Keratinocyte (primary cell): ENCODE results near the gene C12orf50. TPM values are rescaled to one million over a fixed set of nuclear protein-coding genes. Genes with fewer than 3 reads are reported as not detected.

Experiments used
- DNase-seq: peaks from one replicate; pipeline ENCODE4 v3.0.0-alpha.2; 2011; ENCODE audit warnings: low read depth, missing footprints, low spot score
- FAIRE-seq: peaks from 2 replicates; lab custom pipeline; 2011; peaks lifted over from hg19 to GRCh38; lab: Jason Lieb, UNC
- H2AFZ ChIP-seq: 2 replicates; pipeline ENCODE4 v1.6.0; 2012; ENCODE audit warnings: low read length, control low read depth, inconsistent platforms; ENCODE audit not compliant: control insufficient read depth
- H3K27ac ChIP-seq: 2 replicates; pipeline ENCODE4 v1.5.1; 2011; ENCODE audit warnings: low read length; ENCODE audit not compliant: control insufficient read depth, insufficient read depth
- H3K27me3 ChIP-seq: 3 replicates; pipeline ENCODE4 v1.6.0; 2011; ENCODE audit warnings: low read length; ENCODE audit not compliant: control insufficient read depth, insufficient read depth; ENCODE audit errors: extremely low read depth
- H3K36me3 ChIP-seq, 2 experiments: 2 replicates in 1 of 2; 3 replicates in 1 of 2; pipeline ENCODE4 v1.5.1; 2011; ENCODE audit warnings: low read length in 2 of 2, mild to moderate bottlenecking in 1 of 2; ENCODE audit not compliant: control insufficient read depth in 2 of 2, insufficient read depth in 2 of 2; ENCODE audit errors: extremely low read depth in 1 of 2
- H3K4me1 ChIP-seq: 3 replicates; pipeline ENCODE4 v1.5.1; 2011; ENCODE audit warnings: low read length; ENCODE audit not compliant: control insufficient read depth, insufficient read depth; ENCODE audit errors: extremely low read depth
- H3K4me2 ChIP-seq: 3 replicates; pipeline ENCODE4 v1.6.0; 2011; ENCODE audit warnings: low read depth, low read length; ENCODE audit not compliant: control insufficient read depth, insufficient read depth; ENCODE audit errors: extremely low read depth
- H3K4me3 ChIP-seq, 3 experiments: fragments of 200-600 bp in 1 of 3; sonication (generic) in 1 of 3; 2 replicates in 2 of 3; 3 replicates in 1 of 3; pipeline ENCODE4 v1.5.1; 2011 to 2016; ENCODE audit warnings: low read length in 3 of 3, mild to moderate bottlenecking in 3 of 3, control low read depth in 2 of 3, inconsistent platforms in 1 of 3, low read depth in 1 of 3, mixed read lengths in 1 of 3, mixed run types in 1 of 3, moderate library complexity in 1 of 3; ENCODE audit not compliant: control insufficient read depth in 2 of 3, insufficient read depth in 2 of 3; ENCODE audit errors: extremely low read depth in 1 of 3
- H3K79me2 ChIP-seq: 2 replicates; pipeline ENCODE4 v1.6.0; 2012; ENCODE audit warnings: low read length; ENCODE audit not compliant: control insufficient read depth, insufficient read depth
- H3K9ac ChIP-seq: 3 replicates; pipeline ENCODE4 v1.6.0; 2011; ENCODE audit warnings: low read length; ENCODE audit not compliant: control insufficient read depth, insufficient read depth; ENCODE audit errors: extremely low read depth
- H3K9me1 ChIP-seq: 3 replicates; pipeline ENCODE4 v1.6.0; 2011; ENCODE audit warnings: low read length; ENCODE audit not compliant: control insufficient read depth, insufficient read depth; ENCODE audit errors: extremely low read depth
- H3K9me3 ChIP-seq: 2 replicates; pipeline ENCODE4 v1.5.1; 2012; ENCODE audit warnings: low read depth, low read length; ENCODE audit not compliant: control insufficient read depth
- H4K20me1 ChIP-seq: 3 replicates; pipeline ENCODE4 v1.6.0; 2011; ENCODE audit warnings: low read length; ENCODE audit not compliant: control insufficient read depth, insufficient read depth; ENCODE audit errors: extremely low read depth
- CTCF ChIP-seq, 3 experiments: IDR thresholded peaks in 1 of 3; conservative IDR thresholded peaks in 1 of 3; optimal IDR thresholded peaks in 1 of 3; 2 replicates in 2 of 3; 3 replicates in 1 of 3; pipeline versions ENCODE3 to v1.5.1; 2011; ENCODE audit warnings: low read length in 3 of 3, mild to moderate bottlenecking in 3 of 3, moderate library complexity in 2 of 3, control low read depth in 1 of 3, inconsistent platforms in 1 of 3; ENCODE audit not compliant: insufficient read depth in 2 of 3; ENCODE audit errors: extremely low read depth in 1 of 3
- EZH2 ChIP-seq: IDR thresholded peaks from one replicate; pipeline ENCODE4 v1.6.1; 2012; ENCODE audit warnings: inconsistent platforms, mild to moderate bottlenecking, low read length, moderate library complexity
- dilution Hi-C: fragments of 300-500 bp; cut with MboI; formaldehyde crosslinking; loops from one replicate; pipeline ENCODE4 v1.7.0; 2020; ENCODE audit warnings: low sequenced_read_pairs; ENCODE audit not compliant: extremely low pct_ligation_motif_present
- polyA plus RNA-seq, 5 experiments: library from polyadenylated mRNA; depleted of rRNA in 3 of 5; stranded (reverse) in 3 of 5; stranded (forward) in 1 of 5; unstranded in 1 of 5; fragments of >200 nt; gene quantifications; 1 replicate in 1 of 5; 2 replicates in 3 of 5; 3 replicates in 1 of 5; pipeline versions ENCODE4 v1.2.1 to v1.2.3, GENCODE V29; 2011 to 2012; ENCODE audit warnings: missing spikeins in 2 of 5, low read depth in 1 of 5, low replicate concordance in 1 of 5

Gene C12orf50
- polyA plus RNA-seq, 1 donor (not counting 4 experiments of a cell fraction or from before 2014, with no cell fraction given), result not detected

- TF ChIP-seq EZH2, result no peak
- TF ChIP-seq CTCF (optimal IDR thresholded peaks at IDR 0.05 in 1 of 3, IDR thresholded peaks at IDR 0.05 in 1 of 3, conservative IDR thresholded peaks at IDR 0.05 in 1 of 3; ENCODE audit: extremely low read depth in 1 of 3, insufficient read depth in 2 of 3, low read length in 3 of 3), result no peak
- dilution Hi-C loops, result no loop called here
- Histone ChIP-seq H3K79me2 (no peaks in the 10 kb centered on the region), H3K9me3 (no peaks in the 10 kb centered on the region), H3K27me3 (no peaks in the 10 kb centered on the region), H3K27ac (no peak overlapping the region), H3K4me2 (no peak overlapping the region), H3K9me1 (no peaks in the 10 kb centered on the region), H3K9ac (no peak overlapping the region), H4K20me1 (no peaks in the 10 kb centered on the region), H2AFZ (no peak overlapping the region), H3K4me3 (no peak overlapping the region), H3K4me1 (no peaks in the 10 kb centered on the region), H3K36me3 (no peaks in the 10 kb centered on the region)
- FAIRE-seq (no peak), DNase-seq (no peak)
Measured at GRCh38 chr12:87935216-87935615, 94.0 kb downstream of the C12orf50 start.

- Histone ChIP-seq H3K9ac (no peak overlapping the region), H3K27ac (no peak overlapping the region), H3K36me3 (no peaks in the 10 kb centered on the region), H3K4me2 (no peak overlapping the region), H3K4me1 (no peaks in the 10 kb centered on the region), H3K27me3 (no peaks in the 10 kb centered on the region), H3K9me1 (no peaks in the 10 kb centered on the region), H4K20me1 (no peaks in the 10 kb centered on the region), H2AFZ (no peak overlapping the region), H3K9me3 (no peaks in the 10 kb centered on the region), H3K4me3 (no peak overlapping the region), H3K79me2 (no peaks in the 10 kb centered on the region)
- no peak for TF ChIP-seq EZH2
- no peak for TF ChIP-seq CTCF (optimal IDR thresholded peaks at IDR 0.05 in 1 of 3, IDR thresholded peaks at IDR 0.05 in 1 of 3, conservative IDR thresholded peaks at IDR 0.05 in 1 of 3; ENCODE audit: extremely low read depth in 1 of 3, insufficient read depth in 2 of 3, low read length in 3 of 3)
- dilution Hi-C loops, result no loop called here
- no peak for DNase-seq
- FAIRE-seq, result no peak
Measured at GRCh38 chr12:87933991-87934390, 95.2 kb downstream of the C12orf50 start.
